Smooth muscle cell (in vitro differentiated cells): ENCODE results near the gene YES1. TPM values are rescaled to one million over a fixed set of nuclear protein-coding genes. Genes with fewer than 3 reads are reported as not detected.

Source experiments
- DNase-seq: peaks from one replicate; lab custom pipeline; 2025; ENCODE audit not compliant: unreplicated experiment; lab: John Stamatoyannopoulos, UW
- H2AFZ ChIP-seq: fragments of 200-600 bp; sonication (generic); 2 replicates; pipeline ENCODE4 v1.6.0; 2016; ENCODE audit warnings: antibody characterized with exemption, low read depth, mild to moderate bottlenecking
- H3F3A ChIP-seq: fragments of 200-600 bp; sonication (generic); 2 replicates; pipeline ENCODE4 v1.6.0; 2017; ENCODE audit warnings: antibody characterized with exemption, low read depth
- H3K27ac ChIP-seq: fragments of 200-600 bp; sonication (generic); 2 replicates; pipeline ENCODE4 v1.5.1; 2016; ENCODE audit warnings: low read depth, mild to moderate bottlenecking
- H3K27me3 ChIP-seq: fragments of 200-600 bp; sonication (generic); 2 replicates; pipeline ENCODE4 v1.6.1; 2016; ENCODE audit warnings: low read depth, mild to moderate bottlenecking
- H3K36me3 ChIP-seq: fragments of 200-600 bp; sonication (generic); 2 replicates; pipeline ENCODE4 v1.5.1; 2016; ENCODE audit warnings: low read depth
- H3K4me1 ChIP-seq: fragments of 200-600 bp; sonication (generic); 2 replicates; pipeline ENCODE4 v1.5.1; 2016; ENCODE audit warnings: low read depth
- H3K4me2 ChIP-seq: fragments of 200-600 bp; sonication (generic); 2 replicates; pipeline ENCODE4 v1.6.0; 2016; ENCODE audit warnings: mild to moderate bottlenecking
- H3K4me3 ChIP-seq: fragments of 200-600 bp; sonication (generic); 2 replicates; pipeline ENCODE4 v1.5.1; 2016; ENCODE audit warnings: mild to moderate bottlenecking
- H3K79me2 ChIP-seq: fragments of 200-600 bp; sonication (generic); 2 replicates; pipeline ENCODE4 v1.6.0; 2016; ENCODE audit warnings: low read depth, mild to moderate bottlenecking
- H3K9ac ChIP-seq: fragments of 200-600 bp; sonication (generic); 2 replicates; pipeline ENCODE4 v1.6.0; 2016; ENCODE audit warnings: low read depth
- H3K9me3 ChIP-seq: fragments of 200-600 bp; sonication (generic); replicated peaks from 2 replicates; pipeline ENCODE4 v1.5.1; 2016; ENCODE audit warnings: low read depth
- H4K20me1 ChIP-seq: fragments of 200-600 bp; sonication (generic); 2 replicates; pipeline ENCODE4 v1.6.0; 2016; ENCODE audit warnings: low read depth
- CTCF ChIP-seq: fragments of 200-600 bp; sonication (generic); IDR thresholded peaks from 2 replicates; pipeline ENCODE4 v1.5.1; 2017; ENCODE audit warnings: borderline replicate concordance, mild to moderate bottlenecking, antibody characterized with exemption; ENCODE audit not compliant: insufficient read depth, poor library complexity, severe bottlenecking
- WGBS: methylation state at CpG from one replicate; pipeline ENCODE4 v1.1.7; 2016; ENCODE audit warnings: low lambda C conversion rate; 5-methylcytosine and 5-hydroxymethylcytosine counted together
- polyA plus RNA-seq: library from polyadenylated mRNA; unstranded; fragments of >200 nt; fragmentation: Nextera tagmentation; extraction: Ambion mirVana; gene quantifications from 2 replicates; pipeline ENCODE4 v1.2.1, GENCODE V29; 2016
- total RNA-seq: library from RNA; depleted of rRNA; stranded (reverse); fragments of >200 nt; gene quantifications from 2 replicates; pipeline ENCODE4 v1.2.3, GENCODE V29; 2014

YES1 gene
- total and polyA plus RNA-seq, 2 experiments from 2014 or later = 22.6 to 179 TPM

DNA sequence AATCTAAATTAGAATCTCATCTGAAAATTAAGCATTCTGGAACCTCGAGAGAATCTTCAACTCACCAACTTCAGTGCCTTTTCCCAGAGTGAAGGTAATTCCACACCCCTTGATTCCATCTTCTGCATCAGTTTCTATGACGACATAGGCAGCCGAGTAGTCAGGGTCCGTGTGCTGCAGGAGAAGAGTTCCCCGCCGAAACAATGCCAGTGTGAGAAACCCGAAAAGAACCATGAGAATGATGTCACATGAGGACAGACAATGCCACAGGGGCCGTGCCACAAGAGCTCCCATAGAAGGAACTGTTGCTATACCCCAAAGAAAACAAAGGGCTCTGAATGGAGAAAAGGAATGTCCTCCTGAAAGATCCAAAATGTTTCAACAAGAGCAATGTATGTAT is 105.6 kb downstream of the YES1 start:
- Histone ChIP-seq H3K27ac (no peak overlapping the region), H3K9me3 (no peaks in the 10 kb centered on the region), H3K36me3 (no peaks in the 10 kb centered on the region), H3K9ac (no peak overlapping the region), H3F3A (peaks cover 7% of the 10 kb centered on the region), H4K20me1 (no peaks in the 10 kb centered on the region), H3K79me2 (peaks cover 8% of the 10 kb centered on the region), H2AFZ (no peak overlapping the region), H3K4me2 (no peak overlapping the region), H3K4me3 (no peak overlapping the region), H3K27me3 (no peaks in the 10 kb centered on the region), H3K4me1 (peaks cover 6% of the 10 kb centered on the region)
- 92% methylated on average over 8 of the region's 8 CpGs for WGBS
- no peak for TF ChIP-seq CTCF
- no peak for DNase-seq

DNA sequence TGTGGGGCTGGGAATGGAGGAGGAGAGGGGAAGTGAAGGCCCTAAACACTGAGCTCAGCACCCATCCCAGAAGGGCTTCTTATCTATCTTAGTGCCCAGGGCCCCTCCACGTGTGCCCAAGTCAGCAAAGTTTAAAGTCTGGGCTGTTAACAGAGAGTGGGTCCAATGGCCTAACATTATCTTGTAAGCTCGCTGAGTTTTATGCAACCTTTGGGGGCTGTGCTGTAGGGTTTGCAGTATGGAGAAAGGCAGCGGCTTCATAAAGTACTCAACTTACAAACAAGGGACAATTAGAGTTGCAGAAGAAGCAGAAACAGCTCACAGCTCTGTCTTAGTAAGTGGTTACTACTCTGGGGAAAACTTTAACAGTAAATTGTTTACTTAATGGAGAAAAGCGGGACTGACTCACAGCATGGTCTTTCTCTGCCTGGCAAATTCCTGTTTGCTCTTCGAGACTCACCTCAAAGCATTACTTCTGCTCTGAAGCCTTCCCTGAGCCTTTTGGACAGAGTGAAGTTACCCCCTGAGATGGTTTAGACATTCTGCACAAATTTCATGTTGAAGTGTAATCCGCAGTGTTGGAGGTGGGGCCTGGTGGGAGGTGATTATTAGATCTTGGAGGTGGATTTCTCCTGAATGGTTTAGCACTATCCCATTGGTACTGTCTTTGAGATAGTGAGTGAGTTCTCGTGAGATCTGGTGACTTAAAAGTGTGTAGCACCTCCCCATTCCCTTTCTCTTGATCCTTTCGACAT is 108.7 kb downstream of the YES1 start:
- Histone ChIP-seq H3K36me3 (no peaks in the 10 kb centered on the region), H2AFZ (no peak overlapping the region), H3K4me2 (peak overlapping the region; percentile 69), H3K4me1 (peaks cover 4% of the 10 kb centered on the region), H3K27ac (peak overlapping the region; percentile 97), H3K9ac (peak overlapping the region; percentile 76), H4K20me1 (no peaks in the 10 kb centered on the region), H3K9me3 (no peaks in the 10 kb centered on the region), H3K79me2 (no peaks in the 10 kb centered on the region), H3K4me3 (no peak overlapping the region), H3F3A (peaks cover 7% of the 10 kb centered on the region), H3K27me3 (no peaks in the 10 kb centered on the region)
- WGBS = 40% methylated on average over 8 of the region's 8 CpGs
- no peak for TF ChIP-seq CTCF
- DNase-seq = no peak

GRCh38 chr18:697800-698199 is 114.2 kb downstream of the YES1 start:
- DNase-seq = no peak
- TF ChIP-seq CTCF = no peak
- Histone ChIP-seq H3K9me3 (no peaks in the 10 kb centered on the region), H3F3A (no peaks in the 10 kb centered on the region), H2AFZ (no peak overlapping the region), H3K27ac (no peak overlapping the region), H3K4me1 (no peaks in the 10 kb centered on the region), H3K27me3 (no peaks in the 10 kb centered on the region), H4K20me1 (no peaks in the 10 kb centered on the region), H3K4me3 (no peak overlapping the region), H3K79me2 (no peaks in the 10 kb centered on the region), H3K36me3 (no peaks in the 10 kb centered on the region), H3K4me2 (no peak overlapping the region), H3K9ac (no peak overlapping the region)
- 77% methylated on average over 10 of the region's 10 CpGs for WGBS

- H3K27ac ChIP-seq = no peak overlapping the region
- no peak overlapping the region for H3K9ac ChIP-seq
- H4K20me1 ChIP-seq = no peaks in the 10 kb centered on the region
- H2AFZ ChIP-seq = no peak overlapping the region
- H3K36me3 ChIP-seq = no peaks in the 10 kb centered on the region
- H3K4me2 ChIP-seq = no peak overlapping the region
- no peaks in the 10 kb centered on the region for H3F3A ChIP-seq
- H3K4me1 ChIP-seq = no peaks in the 10 kb centered on the region
- H3K79me2 ChIP-seq = no peaks in the 10 kb centered on the region
- no peaks in the 10 kb centered on the region for H3K27me3 ChIP-seq
- WGBS = 97% methylated on average over 4 of the region's 4 CpGs
- H3K9me3 ChIP-seq = no peaks in the 10 kb centered on the region
- no peak for TF ChIP-seq CTCF
- H3K4me3 ChIP-seq = no peak overlapping the region
- no peak for DNase-seq
Measured at GRCh38 chr18:697012-697411, 115.0 kb downstream of the YES1 start.
